KOPT-K1 (cell line): Measurements from ENCODE around the gene B4GALT5.
"Not testable (repeated sequence)": the region's sequence is repeated elsewhere in the genome, so short reads cannot be mapped to it uniquely, and the experiment has no call there.

ENCODE experiments used
- H3K27ac ChIP-seq: fragments of 200-600 bp; sonication (generic); 2 replicates; pipeline ENCODE4 v1.5.1; 2016; ENCODE audit warnings: antibody characterized with exemption, mild to moderate bottlenecking, low read depth, low read length; ENCODE audit not compliant: poor library complexity, severe bottlenecking
- H3K36me3 ChIP-seq: fragments of 200-600 bp; sonication (generic); 2 replicates; pipeline ENCODE4 v1.5.1; 2017; ENCODE audit warnings: antibody characterized with exemption, mild to moderate bottlenecking, low read length, moderate library complexity; ENCODE audit not compliant: insufficient read depth
- H3K9me3 ChIP-seq: fragments of 200-600 bp; sonication (generic); 2 replicates; pipeline ENCODE4 v1.5.1; 2017; ENCODE audit warnings: antibody characterized with exemption, low read length, mild to moderate bottlenecking; ENCODE audit not compliant: insufficient read depth, poor library complexity, severe bottlenecking

The B4GALT5 gene

GRCh38 chr20:49628280-49628679 lies 85.4 kb downstream of the B4GALT5 start:
- not testable (repeated sequence) for H3K9me3 ChIP-seq, H3K36me3 ChIP-seq, H3K27ac ChIP-seq

GRCh38 chr20:49627329-49627761 lies 86.3 kb downstream of the B4GALT5 start:
- Histone ChIP-seq H3K27ac (no peak overlapping the region), H3K36me3 (no peaks in the 10 kb centered on the region), H3K9me3 (peaks cover 11% of the 10 kb centered on the region)

- not testable (repeated sequence) for H3K27ac ChIP-seq, H3K36me3 ChIP-seq
- H3K9me3 ChIP-seq: peaks cover 19% of the 10 kb centered on the region
Observed at GRCh38 chr20:49624988-49625387, 88.7 kb downstream of the B4GALT5 start.

- H3K9me3 ChIP-seq: peaks cover 19% of the 10 kb centered on the region
- no peak overlapping the region for H3K27ac ChIP-seq
- H3K36me3 ChIP-seq: no peaks in the 10 kb centered on the region
Observed at GRCh38 chr20:49624317-49624716, 89.4 kb downstream of the B4GALT5 start.

- H3K27ac ChIP-seq: no peak overlapping the region
- no peaks in the 10 kb centered on the region for H3K36me3 ChIP-seq
- H3K9me3 ChIP-seq: peaks cover 12% of the 10 kb centered on the region
Observed at GRCh38 chr20:49622243-49622642, 91.4 kb downstream of the B4GALT5 start.

- Histone ChIP-seq H3K36me3 (no peaks in the 10 kb centered on the region), H3K9me3 (peaks cover 12% of the 10 kb centered on the region), H3K27ac (no peak overlapping the region)
Observed at GRCh38 chr20:49620364-49621240, 93.1 kb downstream of the B4GALT5 start.

- Histone ChIP-seq H3K36me3 (no peaks in the 10 kb centered on the region), H3K9me3 (peaks cover 12% of the 10 kb centered on the region), H3K27ac (no peak overlapping the region)
Observed at GRCh38 chr20:49619113-49620048, 94.3 kb downstream of the B4GALT5 start.

- Histone ChIP-seq H3K9me3 (peaks cover 12% of the 10 kb centered on the region), H3K27ac (no peak overlapping the region), H3K36me3 (no peaks in the 10 kb centered on the region)
Observed at GRCh38 chr20:49618289-49618688, 95.4 kb downstream of the B4GALT5 start.

GRCh38 chr20:49617394-49617793 lies 96.3 kb downstream of the B4GALT5 start:
- not testable (repeated sequence) for H3K9me3 ChIP-seq, H3K27ac ChIP-seq, H3K36me3 ChIP-seq

GRCh38 chr20:49616154-49617007 lies 97.3 kb downstream of the B4GALT5 start:
- H3K36me3 ChIP-seq: no peaks in the 10 kb centered on the region
- no peaks in the 10 kb centered on the region for H3K9me3 ChIP-seq
- no peak overlapping the region for H3K27ac ChIP-seq

GRCh38 chr20:49615401-49616153 lies 98.1 kb downstream of the B4GALT5 start:
- no peaks in the 10 kb centered on the region for H3K9me3 ChIP-seq
- no peak overlapping the region for H3K27ac ChIP-seq

GRCh38 chr20:49615051-49615400 lies 98.7 kb downstream of the B4GALT5 start:
- H3K9me3 ChIP-seq, H3K36me3 ChIP-seq, H3K27ac ChIP-seq: not testable (repeated sequence)

More at GRCh38 chr20:49615401-49616153, 98.1 kb downstream of the B4GALT5 start:
- no peaks in the 10 kb centered on the region for H3K36me3 ChIP-seq

- Histone ChIP-seq H3K9me3 (no peaks in the 10 kb centered on the region), H3K36me3 (no peaks in the 10 kb centered on the region), H3K27ac (no peak overlapping the region)
Observed at GRCh38 chr20:49614338-49615050, 99.2 kb downstream of the B4GALT5 start.
